ENCODE measurements around the gene TELO2.

The TELO2 gene

GRCh38 chr16:1519831-1520230, 26.7 kb downstream of the TELO2 start:
- Histone ChIP-seq H3K4me3 (ENCODE audit: low read depth, low read length) (no peak overlapping the region), H2BK5ac (ENCODE audit: low read depth, low read length, poor library complexity) (no peak overlapping the region), H3K27me3 (ENCODE audit: insufficient read depth, low read length) (no peaks in the 10 kb centered on the region), H3K9me3 (ENCODE audit: insufficient read depth, low read depth, low read length) (peaks cover 4% of the 10 kb centered on the region), H4K12ac (ENCODE audit: low read depth, low read length) (no peak overlapping the region), H2BK12ac (ENCODE audit: low read length) (no peak overlapping the region), H3K14ac (ENCODE audit: low read length) (no peak overlapping the region), H2AK5ac (ENCODE audit: low read length) (no peak overlapping the region), H2BK120ac (ENCODE audit: insufficient read depth, low read length, poor library complexity) (no peak overlapping the region), H3K18ac (ENCODE audit: low read length) (no peak overlapping the region), H3K27ac (ENCODE audit: low read depth, low read length) (no peak overlapping the region), H3K23ac (ENCODE audit: low read length) (no peak overlapping the region), H4K8ac (ENCODE audit: low read depth, low read length) (no peak overlapping the region), H3K4me1 (ENCODE audit: control insufficient read depth in 1 of 2, insufficient read depth in 2 of 2, low read length in 2 of 2) (no peaks in the 10 kb centered on the region), H2AFZ (ENCODE audit: insufficient read depth, low read length, poor library complexity) (no peak overlapping the region), H3K4me2 (ENCODE audit: low read length) (no peak overlapping the region), H3K79me2 (ENCODE audit: control insufficient read depth, insufficient read depth, low read length, poor library complexity) (no peaks in the 10 kb centered on the region), H3K9ac (ENCODE audit: low read length) (no peak overlapping the region), H3K4ac (ENCODE audit: low read depth, low read length) (no peak overlapping the region), H3K36me3 (ENCODE audit: control insufficient read depth in 1 of 2, insufficient read depth in 2 of 2, low read length in 2 of 2) (peaks cover 20 to 26% of the 10 kb centered on the region in 2 experiments), H4K91ac (ENCODE audit: low read depth, low read length) (no peak overlapping the region), H3K79me1 (ENCODE audit: low read length) (no peaks in the 10 kb centered on the region)
- WGBS (ENCODE audit: extremely low coverage, insufficient coverage, insufficient read length) = no CpG with 5 or more reads among the region's 17 CpGs
- no peak for DNase-seq

GRCh38 chr16:1520461-1520860, 27.3 kb downstream of the TELO2 start:
- Histone ChIP-seq H3K36me3 (ENCODE audit: control insufficient read depth in 1 of 2, insufficient read depth in 2 of 2, low read length in 2 of 2) (peaks cover 20 to 26% of the 10 kb centered on the region in 2 experiments), H3K4ac (ENCODE audit: low read depth, low read length) (no peak overlapping the region), H3K18ac (ENCODE audit: low read length) (no peak overlapping the region), H4K8ac (ENCODE audit: low read depth, low read length) (no peak overlapping the region), H3K4me3 (ENCODE audit: low read depth, low read length) (no peak overlapping the region), H2BK5ac (ENCODE audit: low read depth, low read length, poor library complexity) (no peak overlapping the region), H2BK12ac (ENCODE audit: low read length) (peak overlapping the region; percentile 62), H3K4me2 (ENCODE audit: low read length) (no peak overlapping the region), H2AK5ac (ENCODE audit: low read length) (no peak overlapping the region), H3K9me3 (ENCODE audit: insufficient read depth, low read depth, low read length) (peaks cover 2% of the 10 kb centered on the region), H3K14ac (ENCODE audit: low read length) (peak overlapping the region; percentile 36), H2AFZ (ENCODE audit: insufficient read depth, low read length, poor library complexity) (no peak overlapping the region), H3K79me2 (ENCODE audit: control insufficient read depth, insufficient read depth, low read length, poor library complexity) (no peaks in the 10 kb centered on the region), H2BK120ac (ENCODE audit: insufficient read depth, low read length, poor library complexity) (peak overlapping the region; percentile 29), H3K23ac (ENCODE audit: low read length) (no peak overlapping the region), H3K9ac (ENCODE audit: low read length) (no peak overlapping the region), H3K4me1 (ENCODE audit: control insufficient read depth in 1 of 2, insufficient read depth in 2 of 2, low read length in 2 of 2) (no peaks in the 10 kb centered on the region), H3K27me3 (ENCODE audit: insufficient read depth, low read length) (no peaks in the 10 kb centered on the region), H3K79me1 (ENCODE audit: low read length) (no peaks in the 10 kb centered on the region), H4K91ac (ENCODE audit: low read depth, low read length) (peak overlapping the region; percentile 42), H3K27ac (ENCODE audit: low read depth, low read length) (no peak overlapping the region), H4K12ac (ENCODE audit: low read depth, low read length) (peak overlapping the region; percentile 59)
- no CpG with 5 or more reads among the region's 19 CpGs for WGBS (ENCODE audit: extremely low coverage, insufficient coverage, insufficient read length)
- peak; percentile 78 to 92 for DNase-seq

GRCh38 chr16:1523581-1524245, 30.6 kb downstream of the TELO2 start:
- no peaks in the 10 kb centered on the region for H3K27me3 ChIP-seq (ENCODE audit: insufficient read depth, low read length)
- peaks cover 6% of the 10 kb centered on the region for H3K9me3 ChIP-seq (ENCODE audit: insufficient read depth, low read depth, low read length)
- H2BK12ac ChIP-seq (ENCODE audit: low read length) = no peak overlapping the region
- no peak overlapping the region for H2BK120ac ChIP-seq (ENCODE audit: insufficient read depth, low read length, poor library complexity)
- H3K18ac ChIP-seq (ENCODE audit: low read length) = no peak overlapping the region
- WGBS (ENCODE audit: extremely low coverage, insufficient coverage, insufficient read length) = no CpG with 5 or more reads among the region's 30 CpGs
- peak; percentile 39 to 66 for DNase-seq
- H3K4me1 ChIP-seq (ENCODE audit: control insufficient read depth in 1 of 2, insufficient read depth in 2 of 2, low read length in 2 of 2) = peaks cover 19 to 25% of the 10 kb centered on the region in 2 experiments
- no peak overlapping the region for H3K4me2 ChIP-seq (ENCODE audit: low read length)
- no peak overlapping the region for H2BK5ac ChIP-seq (ENCODE audit: low read depth, low read length, poor library complexity)
- no peak overlapping the region for H3K23ac ChIP-seq (ENCODE audit: low read length)
- H3K36me3 ChIP-seq (ENCODE audit: control insufficient read depth in 1 of 2, insufficient read depth in 2 of 2, low read length in 2 of 2) = peaks cover 20% of the 10 kb centered on the region in 2 experiments
- H2AK5ac ChIP-seq (ENCODE audit: low read length) = peak overlapping the region; percentile 44
- no peak overlapping the region for H3K9ac ChIP-seq (ENCODE audit: low read length)
- no peak overlapping the region for H3K27ac ChIP-seq (ENCODE audit: low read depth, low read length)
- no peak overlapping the region for H3K4me3 ChIP-seq (ENCODE audit: low read depth, low read length)
- H3K14ac ChIP-seq (ENCODE audit: low read length) = no peak overlapping the region
- H4K91ac ChIP-seq (ENCODE audit: low read depth, low read length) = no peak overlapping the region
- H4K8ac ChIP-seq (ENCODE audit: low read depth, low read length) = peak overlapping the region; percentile 9
- H4K12ac ChIP-seq (ENCODE audit: low read depth, low read length) = no peak overlapping the region
- H3K4ac ChIP-seq (ENCODE audit: low read depth, low read length) = no peak overlapping the region
- H3K79me2 ChIP-seq (ENCODE audit: control insufficient read depth, insufficient read depth, low read length, poor library complexity) = peaks cover 2% of the 10 kb centered on the region
- H3K79me1 ChIP-seq (ENCODE audit: low read length) = peaks cover 9% of the 10 kb centered on the region
- no peak overlapping the region for H2AFZ ChIP-seq (ENCODE audit: insufficient read depth, low read length, poor library complexity)

GRCh38 chr16:1524366-1524765, 31.2 kb downstream of the TELO2 start:
- H3K4me3 ChIP-seq (ENCODE audit: low read depth, low read length) = no peak overlapping the region
- peaks cover 23 to 25% of the 10 kb centered on the region in 2 experiments for H3K4me1 ChIP-seq (ENCODE audit: control insufficient read depth in 1 of 2, insufficient read depth in 2 of 2, low read length in 2 of 2)
- H3K79me2 ChIP-seq (ENCODE audit: control insufficient read depth, insufficient read depth, low read length, poor library complexity) = peaks cover 2% of the 10 kb centered on the region
- H4K12ac ChIP-seq (ENCODE audit: low read depth, low read length) = no peak overlapping the region
- no peak overlapping the region for H3K9ac ChIP-seq (ENCODE audit: low read length)
- no peak overlapping the region for H2AK5ac ChIP-seq (ENCODE audit: low read length)
- no peaks in the 10 kb centered on the region for H3K27me3 ChIP-seq (ENCODE audit: insufficient read depth, low read length)
- H3K36me3 ChIP-seq (ENCODE audit: control insufficient read depth in 1 of 2, insufficient read depth in 2 of 2, low read length in 2 of 2) = peaks cover 17 to 19% of the 10 kb centered on the region in 2 experiments
- no peak overlapping the region for H4K91ac ChIP-seq (ENCODE audit: low read depth, low read length)
- H3K4ac ChIP-seq (ENCODE audit: low read depth, low read length) = no peak overlapping the region
- H4K8ac ChIP-seq (ENCODE audit: low read depth, low read length) = no peak overlapping the region
- WGBS (ENCODE audit: extremely low coverage, insufficient coverage, insufficient read length) = no CpG with 5 or more reads among the region's 26 CpGs
- H3K23ac ChIP-seq (ENCODE audit: low read length) = no peak overlapping the region
- no peak overlapping the region for H3K14ac ChIP-seq (ENCODE audit: low read length)
- no peak overlapping the region for H2BK120ac ChIP-seq (ENCODE audit: insufficient read depth, low read length, poor library complexity)
- no peak overlapping the region for H3K18ac ChIP-seq (ENCODE audit: low read length)
- H2BK5ac ChIP-seq (ENCODE audit: low read depth, low read length, poor library complexity) = no peak overlapping the region
- H3K79me1 ChIP-seq (ENCODE audit: low read length) = peaks cover 11% of the 10 kb centered on the region
- peaks cover 6% of the 10 kb centered on the region for H3K9me3 ChIP-seq (ENCODE audit: insufficient read depth, low read depth, low read length)
- H2AFZ ChIP-seq (ENCODE audit: insufficient read depth, low read length, poor library complexity) = no peak overlapping the region
- H3K27ac ChIP-seq (ENCODE audit: low read depth, low read length) = no peak overlapping the region
- H3K4me2 ChIP-seq (ENCODE audit: low read length) = no peak overlapping the region
- H2BK12ac ChIP-seq (ENCODE audit: low read length) = no peak overlapping the region
- DNase-seq = no peak
